ENCODE data around the gene DHH. TPM values are rescaled to one million over a fixed set of nuclear protein-coding genes. Genes with fewer than 3 reads are reported as not detected.

Gene DHH
- total and polyA plus RNA-seq, 10 of the 15 experiments (the other 5 are each of a cell fraction or from before 2014, with no cell fraction given), result 0.01 TPM; not detected in 9

DNA sequence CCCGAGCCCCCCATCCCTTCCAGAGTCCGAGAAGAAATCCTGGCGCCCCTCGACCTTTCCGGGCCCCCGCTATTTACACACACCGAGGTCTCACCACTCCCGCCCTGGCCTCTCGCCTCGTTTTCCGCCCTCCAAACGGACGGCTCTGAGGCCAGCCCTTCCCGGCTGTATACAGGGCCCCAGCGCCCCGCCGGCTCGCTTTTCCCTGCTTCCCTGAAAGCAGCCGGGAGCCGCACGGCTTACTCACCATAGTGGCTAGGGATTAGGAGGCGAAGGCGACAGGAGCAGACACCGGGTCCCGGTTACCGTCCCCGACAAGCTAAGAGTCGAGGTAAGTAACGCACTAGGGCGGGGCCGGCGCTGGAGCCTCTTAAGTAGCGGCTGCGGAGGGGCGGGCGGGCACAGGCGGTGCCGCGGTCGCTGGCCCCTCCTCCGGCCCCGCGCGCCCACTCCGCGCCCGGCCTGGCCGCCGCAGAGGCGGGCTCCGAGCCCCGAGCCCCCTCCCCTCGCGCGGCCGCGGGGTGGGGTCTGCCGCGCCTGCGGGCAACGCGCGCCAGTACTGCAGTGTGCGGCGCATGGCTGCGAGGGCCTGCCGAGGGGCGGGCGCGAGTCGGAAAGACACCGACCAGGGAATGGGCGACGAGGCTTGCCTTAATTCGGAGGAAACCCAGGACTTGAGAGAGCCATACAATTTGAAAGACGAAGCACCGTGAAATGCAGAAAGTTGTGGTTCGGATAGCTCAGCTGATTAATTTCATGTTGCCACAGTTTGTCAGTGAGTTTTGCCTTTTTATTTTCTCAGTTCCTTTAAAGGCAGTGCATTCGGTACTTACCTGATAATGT is 36.7 kb upstream of the DHH start, which contains the start of gene TUBA1B (continued):
- TF ChIP-seq RUNX3 (IDR thresholded peaks at IDR 0.05; ENCODE audit: low read length) (peak; percentile 42), SPI1 (IDR thresholded peaks at IDR 0.05; ENCODE audit: borderline replicate concordance, insufficient read depth, low read depth, low read length) (peak; percentile 52), HDAC2 (IDR thresholded peaks at IDR 0.05) (no peak), DPF2 (IDR thresholded peaks at IDR 0.05) (peak; percentile 54), EGR1 (IDR thresholded peaks at IDR 0.05; ENCODE audit: borderline replicate concordance in 1 of 2, low read depth in 2 of 2, low read length in 2 of 2) (no peak), ASH2L (IDR thresholded peaks at IDR 0.05; ENCODE audit: borderline replicate concordance, low read depth) (no peak), CREB1 (IDR thresholded peaks at IDR 0.05; ENCODE audit: low read depth) (peak; percentile 66), POLR2A (IDR thresholded peaks at IDR 0.05; ENCODE audit: low read depth, low read length) (peak; percentile 96), BCL3 (IDR thresholded peaks at IDR 0.05; ENCODE audit: borderline replicate concordance, insufficient read depth, low read depth, low read length, poor library complexity, severe bottlenecking) (peak; percentile 38), IKZF1 (conservative IDR thresholded peaks at IDR 0.05) (peak; percentile 52), SREBF2 (IDR thresholded peaks at IDR 0.05; ENCODE audit: low read length) (no peak), NR2C1 (IDR thresholded peaks at IDR 0.05) (peak; percentile 34; the same call in 1 of the 2 replicates), NFIC (IDR thresholded peaks at IDR 0.05; ENCODE audit: low read depth, low read length) (no peak), RAD21 (IDR thresholded peaks at IDR 0.05; ENCODE audit: insufficient read depth, low read depth, low read length) (no peak), CEBPB (IDR thresholded peaks at IDR 0.05; ENCODE audit: borderline replicate concordance in 1 of 2, low read depth in 2 of 2, low read length in 2 of 2) (no peak), ZSCAN29 (IDR thresholded peaks at IDR 0.05) (no peak; the same call in 1 of the 2 replicates), SREBF1 (IDR thresholded peaks at IDR 0.05; ENCODE audit: low read length) (0 out of 2 replicates have a peak, but pooled peaks have one; percentile 32)
